ENCODE measurements around the gene PLAAT2.

DNA sequence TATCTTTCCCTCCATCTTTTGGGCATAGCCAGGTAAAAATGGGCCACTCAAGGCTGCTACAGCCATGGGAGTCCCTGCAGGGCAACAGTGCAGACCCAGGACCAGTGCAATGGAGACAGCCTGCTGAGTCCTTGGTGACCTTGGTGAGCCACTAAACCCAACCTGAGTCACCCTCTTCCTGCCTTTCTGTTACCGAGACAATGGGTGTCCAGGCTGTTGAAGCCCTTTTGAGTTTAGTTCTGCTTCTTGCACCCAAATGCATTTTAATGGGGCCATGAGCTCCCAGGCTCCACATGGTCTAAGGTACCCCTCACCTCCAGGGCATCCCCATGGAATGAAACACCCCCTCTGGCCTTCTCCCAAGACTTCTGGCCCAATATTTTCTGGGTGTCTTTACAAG is 27.4 kb downstream of the PLAAT2 start:
- TF ChIP-seq EP300 (IDR thresholded peaks at IDR 0.05) (no peak), POLR2A (IDR thresholded peaks at IDR 0.05) (no peak)
- TF ChIP-seq, protein P1, sequence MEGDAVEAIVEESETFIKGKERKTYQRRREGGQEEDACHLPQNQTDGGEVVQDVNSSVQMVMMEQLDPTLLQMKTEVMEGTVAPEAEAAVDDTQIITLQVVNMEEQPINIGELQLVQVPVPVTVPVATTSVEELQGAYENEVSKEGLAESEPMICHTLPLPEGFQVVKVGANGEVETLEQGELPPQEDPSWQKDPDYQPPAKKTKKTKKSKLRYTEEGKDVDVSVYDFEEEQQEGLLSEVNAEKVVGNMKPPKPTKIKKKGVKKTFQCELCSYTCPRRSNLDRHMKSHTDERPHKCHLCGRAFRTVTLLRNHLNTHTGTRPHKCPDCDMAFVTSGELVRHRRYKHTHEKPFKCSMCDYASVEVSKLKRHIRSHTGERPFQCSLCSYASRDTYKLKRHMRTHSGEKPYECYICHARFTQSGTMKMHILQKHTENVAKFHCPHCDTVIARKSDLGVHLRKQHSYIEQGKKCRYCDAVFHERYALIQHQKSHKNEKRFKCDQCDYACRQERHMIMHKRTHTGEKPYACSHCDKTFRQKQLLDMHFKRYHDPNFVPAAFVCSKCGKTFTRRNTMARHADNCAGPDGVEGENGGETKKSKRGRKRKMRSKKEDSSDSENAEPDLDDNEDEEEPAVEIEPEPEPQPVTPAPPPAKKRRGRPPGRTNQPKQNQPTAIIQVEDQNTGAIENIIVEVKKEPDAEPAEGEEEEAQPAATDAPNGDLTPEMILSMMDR (IDR thresholded peaks at IDR 0.05) = no peak

Measured in upper lobe of left lung (tissue), 4 donors.